A673 (cell line): ENCODE measurements around the gene SEM1.

Source experiments
- CTCF ChIP-seq: fragments of 300-800, 200-600 bp; sonication (generic); conservative IDR thresholded peaks from 2 replicates; pipeline ENCODE4 v1.5.1; 2017; ENCODE audit warnings: low read depth, mild to moderate bottlenecking, antibody characterized with exemption, low read length, moderate library complexity, mixed read lengths
- EZH2 ChIP-seq: fragments of 200-600 bp; sonication (generic); IDR thresholded peaks from 2 replicates; pipeline ENCODE4 v1.6.1; 2017; ENCODE audit warnings: borderline replicate concordance, low read depth, mild to moderate bottlenecking, mixed read lengths, antibody characterized with exemption, low read length; ENCODE audit not compliant: poor library complexity, severe bottlenecking

- TF ChIP-seq CTCF (no peak), EZH2 (no peak)
These were observed at the start of gene SEM1 for GRCh38 chr7:96709381-96710228.
